Measurements from ENCODE around the gene TTC33. TPM values are rescaled to one million over a fixed set of nuclear protein-coding genes. Genes with fewer than 3 reads are reported as not detected.

TTC33 gene
- total and polyA plus RNA-seq, 2 of the 4 experiments (the other 2 are of a cell fraction), result 3.1 to 8.1 TPM

DNA sequence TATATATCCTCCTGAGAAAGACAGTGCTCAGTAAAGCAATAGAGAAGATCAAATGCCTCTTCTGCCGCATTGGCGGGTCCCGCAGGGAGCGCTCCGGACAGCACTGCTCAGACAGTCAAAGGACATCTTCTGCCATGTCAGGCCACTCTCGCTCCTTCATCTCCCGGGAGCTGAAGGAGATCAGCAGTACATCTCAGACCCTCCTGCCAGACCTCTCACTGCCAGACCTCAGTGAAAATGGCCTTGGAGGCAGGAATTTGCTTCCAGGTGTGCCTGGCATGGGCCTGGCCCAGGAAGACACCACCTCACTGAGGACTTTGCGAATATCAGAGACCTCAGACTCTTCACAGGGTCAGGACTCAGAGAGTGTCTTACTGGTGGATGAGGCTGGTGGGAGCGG, 63.9 kb downstream of the TTC33 start:
- Histone ChIP-seq H3K4me1 (ENCODE audit: control insufficient read depth, insufficient read depth, low read length) (peaks cover 5% of the 10 kb centered on the region), H4K91ac (ENCODE audit: insufficient read depth, low read depth, low read length) (no peak overlapping the region), H3K9me1 (ENCODE audit: insufficient read depth, low read length) (peaks cover 3% of the 10 kb centered on the region; the same call in 1 of the 2 replicates), H2BK20ac (ENCODE audit: low read depth, low read length) (no peak overlapping the region), H3K9me3 (ENCODE audit: control insufficient read depth, insufficient read depth, low read length) (peaks cover 2% of the 10 kb centered on the region; the same call in 1 of the 2 replicates), H4K8ac (ENCODE audit: low read depth in 2 of 2, low read length in 2 of 2) (no peak overlapping the region), H3K4ac (ENCODE audit: low read depth, low read length) (no peak overlapping the region; the same call in 1 of the 2 replicates), H3K4me3 (ENCODE audit: insufficient read depth, low read depth, low read length) (no peak overlapping the region), H2AFZ (replicated peaks; ENCODE audit: low read length, poor library complexity) (no peak overlapping the region), H2BK15ac (ENCODE audit: low read depth, low read length) (no peak overlapping the region), H2BK120ac (ENCODE audit: low read depth, low read length) (no peak overlapping the region), H4K20me1 (ENCODE audit: insufficient read depth, low read length) (no peaks in the 10 kb centered on the region), H3K14ac (replicated peaks; ENCODE audit: low read depth, low read length) (no peak overlapping the region), H2AK9ac (replicated peaks; ENCODE audit: low read depth, low read length, poor library complexity) (no peak overlapping the region), H3K9ac (ENCODE audit: low read depth, low read length) (no peak overlapping the region), H2AK5ac (ENCODE audit: low read depth, low read length) (no peak overlapping the region), H4K5ac (ENCODE audit: low read depth, low read length) (no peak overlapping the region), H2BK5ac (ENCODE audit: low read depth, low read length, poor library complexity, severe bottlenecking) (no peak overlapping the region), H3K79me1 (ENCODE audit: low read depth in 1 of 2, low read length in 2 of 2) (peaks cover 3 to 25% of the 10 kb centered on the region in 2 experiments; a peak in 3 of 4 replicates), H3K36me3 (ENCODE audit: control insufficient read depth, insufficient read depth, low read length) (peaks cover 5% of the 10 kb centered on the region), H3K27me3 (ENCODE audit: control insufficient read depth, insufficient read depth, low read length) (no peaks in the 10 kb centered on the region), H3K27ac (ENCODE audit: insufficient read depth, low read length) (no peak overlapping the region), H3K23ac (ENCODE audit: low read depth, low read length) (no peak overlapping the region), H3K4me2 (ENCODE audit: low read depth, low read length) (no peak overlapping the region), H3K18ac (ENCODE audit: low read depth, low read length) (no peak overlapping the region), H3K56ac (ENCODE audit: extremely low read depth, insufficient read depth, low read length) (no peak overlapping the region)
- no peak for TF ChIP-seq POLR2A (IDR thresholded peaks at IDR 0.05; ENCODE audit: low read depth, low read length)
- no peak for TF ChIP-seq RFX5 (IDR thresholded peaks at IDR 0.05; ENCODE audit: low read depth, low read length)
- no peak for TF ChIP-seq BHLHE40 (IDR thresholded peaks at IDR 0.05; ENCODE audit: low read depth, low read length)
- TF ChIP-seq, protein P1, sequence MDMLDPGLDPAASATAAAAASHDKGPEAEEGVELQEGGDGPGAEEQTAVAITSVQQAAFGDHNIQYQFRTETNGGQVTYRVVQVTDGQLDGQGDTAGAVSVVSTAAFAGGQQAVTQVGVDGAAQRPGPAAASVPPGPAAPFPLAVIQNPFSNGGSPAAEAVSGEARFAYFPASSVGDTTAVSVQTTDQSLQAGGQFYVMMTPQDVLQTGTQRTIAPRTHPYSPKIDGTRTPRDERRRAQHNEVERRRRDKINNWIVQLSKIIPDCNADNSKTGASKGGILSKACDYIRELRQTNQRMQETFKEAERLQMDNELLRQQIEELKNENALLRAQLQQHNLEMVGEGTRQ (IDR thresholded peaks at IDR 0.05; ENCODE audit: low read depth, low read length), result no peak
- TF ChIP-seq, protein P2, sequence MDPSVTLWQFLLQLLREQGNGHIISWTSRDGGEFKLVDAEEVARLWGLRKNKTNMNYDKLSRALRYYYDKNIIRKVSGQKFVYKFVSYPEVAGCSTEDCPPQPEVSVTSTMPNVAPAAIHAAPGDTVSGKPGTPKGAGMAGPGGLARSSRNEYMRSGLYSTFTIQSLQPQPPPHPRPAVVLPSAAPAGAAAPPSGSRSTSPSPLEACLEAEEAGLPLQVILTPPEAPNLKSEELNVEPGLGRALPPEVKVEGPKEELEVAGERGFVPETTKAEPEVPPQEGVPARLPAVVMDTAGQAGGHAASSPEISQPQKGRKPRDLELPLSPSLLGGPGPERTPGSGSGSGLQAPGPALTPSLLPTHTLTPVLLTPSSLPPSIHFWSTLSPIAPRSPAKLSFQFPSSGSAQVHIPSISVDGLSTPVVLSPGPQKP (IDR thresholded peaks at IDR 0.05; ENCODE audit: borderline replicate concordance, low read depth, low read length), result no peak
- TF ChIP-seq MXI1 (IDR thresholded peaks at IDR 0.05; ENCODE audit: borderline replicate concordance, low read depth, low read length), result no peak
- no peak for TF ChIP-seq MAFK (IDR thresholded peaks at IDR 0.05; ENCODE audit: low read depth, low read length)
- TF ChIP-seq FOS (IDR thresholded peaks at IDR 0.05; ENCODE audit: low read depth, low read length), result no peak
- TF ChIP-seq CHD1 (IDR thresholded peaks at IDR 0.05; ENCODE audit: low read depth, low read length), result no peak
- no peak for TF ChIP-seq NFE2L2 (IDR thresholded peaks at IDR 0.05; ENCODE audit: low read depth, low read length)
- TF ChIP-seq RCOR1 (IDR thresholded peaks at IDR 0.05; ENCODE audit: insufficient replicate concordance, low read length), result no peak
- no peak for TF ChIP-seq CEBPB (IDR thresholded peaks at IDR 0.05; ENCODE audit: low read depth, low read length)
- TF ChIP-seq SMC3 (IDR thresholded peaks at IDR 0.05; ENCODE audit: low read depth, low read length), result no peak
- TF ChIP-seq, protein P3, sequence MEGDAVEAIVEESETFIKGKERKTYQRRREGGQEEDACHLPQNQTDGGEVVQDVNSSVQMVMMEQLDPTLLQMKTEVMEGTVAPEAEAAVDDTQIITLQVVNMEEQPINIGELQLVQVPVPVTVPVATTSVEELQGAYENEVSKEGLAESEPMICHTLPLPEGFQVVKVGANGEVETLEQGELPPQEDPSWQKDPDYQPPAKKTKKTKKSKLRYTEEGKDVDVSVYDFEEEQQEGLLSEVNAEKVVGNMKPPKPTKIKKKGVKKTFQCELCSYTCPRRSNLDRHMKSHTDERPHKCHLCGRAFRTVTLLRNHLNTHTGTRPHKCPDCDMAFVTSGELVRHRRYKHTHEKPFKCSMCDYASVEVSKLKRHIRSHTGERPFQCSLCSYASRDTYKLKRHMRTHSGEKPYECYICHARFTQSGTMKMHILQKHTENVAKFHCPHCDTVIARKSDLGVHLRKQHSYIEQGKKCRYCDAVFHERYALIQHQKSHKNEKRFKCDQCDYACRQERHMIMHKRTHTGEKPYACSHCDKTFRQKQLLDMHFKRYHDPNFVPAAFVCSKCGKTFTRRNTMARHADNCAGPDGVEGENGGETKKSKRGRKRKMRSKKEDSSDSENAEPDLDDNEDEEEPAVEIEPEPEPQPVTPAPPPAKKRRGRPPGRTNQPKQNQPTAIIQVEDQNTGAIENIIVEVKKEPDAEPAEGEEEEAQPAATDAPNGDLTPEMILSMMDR (conservative IDR thresholded peaks at IDR 0.05; ENCODE audit: low read depth, low read length), result no peak
- no peak for TF ChIP-seq MAZ (IDR thresholded peaks at IDR 0.05; ENCODE audit: borderline replicate concordance, low read depth, low read length)
- no peak for TF ChIP-seq RAD21 (IDR thresholded peaks at IDR 0.05; ENCODE audit: low read length)
- BruUV-seq (replicated peaks), result no TSS peak
- DNase-seq (no peak), ATAC-seq (ENCODE audit: low read depth) (no peak)
- ChIA-PET CTCF (interaction anchor here (0.6 kb wide), 1 partner anchor 123 kb away, joined by 3 read pairs; no protein-coding TSS in a partner anchor), POLR2A (ENCODE audit: unreplicated experiment) (interaction anchor here (0.5 kb wide), 1 partner anchor 974 kb away, joined by 3 read pairs; no protein-coding TSS in a partner anchor)
- intact Hi-C loops (cut with micrococcal nuclease) (no loop called here), in situ Hi-C loops (cut with MboI; ENCODE audit: low sequenced_read_pairs) (no loop called here), dilution Hi-C loops (cut with HindIII; ENCODE audit: low sequenced_read_pairs, unreplicated experiment) (no loop called here)
- WGBS, 2 experiments (ENCODE audit: extremely low coverage in 2 of 2, insufficient read length in 1 of 2), result 100% methylated on average over 1 of the region's 9 CpGs; no CpG with 5 or more reads in 1 of the 2 experiments

Measured in IMR-90 (cell line).